Measurements from ENCODE around the gene HACD2.

HACD2 gene

DNA sequence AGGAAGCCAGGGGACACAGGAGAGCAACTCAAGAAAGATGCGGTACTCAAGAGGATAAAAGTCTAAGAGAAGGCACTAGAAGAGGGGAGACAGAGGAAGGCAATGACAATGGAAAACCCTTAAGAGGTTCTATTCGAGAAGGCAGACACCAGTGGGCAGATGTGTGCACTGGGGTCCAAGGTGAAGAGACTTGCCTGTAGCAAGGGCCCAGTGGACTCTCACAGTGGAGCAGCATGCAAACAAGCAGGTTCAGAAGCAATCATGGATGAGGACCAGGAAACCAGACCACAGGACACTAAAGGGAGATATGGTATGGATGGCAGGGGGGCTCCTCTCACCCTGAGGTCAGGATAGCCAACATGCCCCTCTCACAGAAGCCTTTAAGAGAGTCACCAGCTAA lies 138.6 kb downstream of the HACD2 start:
- Histone ChIP-seq H3K27me3 (peaks cover 52 to 68% (median 58%) of the 10 kb centered on the region in 11 experiments), H3K36me3 (no peaks in the 10 kb centered on the region), H3K4me3 (no peak overlapping the region), H3K27ac (no peak overlapping the region), H3K9me3 (replicated peaks in 1 of 11) (peaks cover 0 to 15% (median 5%) of the 10 kb centered on the region in 11 experiments; a peak in 8 of 22 replicates), H3K4me2 (no peak overlapping the region), H3K4me1 (peaks cover 0 to 18% (median 6%) of the 10 kb centered on the region in 10 experiments; a peak in 10 of 20 replicates), H3K9ac (no peak overlapping the region), H4K20me1 (peaks cover 0 to 12% (median 0%) of the 10 kb centered on the region in 11 experiments; a peak in 4 of 22 replicates)
- TF ChIP-seq Cebpa-rat (IDR thresholded peaks at IDR 0.05): no peak

DNA sequence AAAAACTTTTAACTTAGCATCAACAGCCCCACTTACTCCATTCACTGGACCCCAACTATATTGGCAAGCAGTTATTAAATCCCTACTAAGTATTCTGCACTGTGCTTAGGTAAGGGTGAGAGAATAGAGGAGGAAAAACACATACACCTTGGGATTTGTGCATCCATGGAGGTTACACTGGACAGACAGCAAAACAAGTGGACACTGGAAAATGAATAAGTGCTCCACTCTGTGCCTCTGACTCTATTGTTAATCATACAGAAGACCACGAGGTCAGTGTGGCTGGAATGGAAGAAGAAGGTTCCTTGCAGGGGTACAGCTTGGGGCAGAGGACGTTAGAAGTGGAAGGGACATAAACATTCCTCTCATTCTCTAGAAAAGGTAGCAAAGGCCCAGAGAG lies 139.2 kb downstream of the HACD2 start:
- H4K20me1 ChIP-seq: peaks cover 0 to 12% (median 0%) of the 10 kb centered on the region in 11 experiments; a peak in 4 of 22 replicates
- TF ChIP-seq Cebpa-rat (IDR thresholded peaks at IDR 0.05): no peak
- no peak overlapping the region for H3K27ac ChIP-seq
- H3K4me3 ChIP-seq: no peak overlapping the region
- H3K9ac ChIP-seq: no peak overlapping the region
- H3K27me3 ChIP-seq: peaks cover 47 to 63% (median 53%) of the 10 kb centered on the region in 11 experiments
- H3K4me2 ChIP-seq: no peak overlapping the region
- peaks cover 0 to 15% (median 5%) of the 10 kb centered on the region in 11 experiments; a peak in 8 of 22 replicates for H3K9me3 ChIP-seq (replicated peaks in 1 of 11)
- H3K4me1 ChIP-seq: peaks cover 0 to 18% (median 6%) of the 10 kb centered on the region in 10 experiments; a peak in 10 of 20 replicates
- H3K36me3 ChIP-seq: no peaks in the 10 kb centered on the region

DNA sequence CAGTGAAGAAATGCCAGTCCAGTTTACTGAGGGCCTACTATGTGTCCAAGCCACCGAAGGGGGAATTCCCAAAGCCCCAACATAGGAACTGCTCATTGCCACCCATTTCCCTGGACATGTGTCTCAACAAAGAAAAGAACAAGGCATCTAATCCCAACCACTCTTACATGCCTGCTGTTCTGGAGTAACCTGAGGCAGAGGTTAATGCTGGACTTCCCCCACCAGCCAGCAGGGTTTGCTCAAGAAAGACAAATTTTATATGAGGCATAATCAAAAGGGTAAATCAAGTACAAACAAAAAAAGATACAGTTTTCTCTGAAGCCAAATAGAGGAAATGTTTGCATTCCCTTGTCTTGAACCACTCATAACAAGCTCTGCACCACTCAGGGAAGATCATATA lies 140.1 kb downstream of the HACD2 start:
- peaks cover 0 to 12% (median 0%) of the 10 kb centered on the region in 11 experiments; a peak in 4 of 22 replicates for H4K20me1 ChIP-seq
- peaks cover 0 to 13% (median 5%) of the 10 kb centered on the region in 10 experiments; a peak in 10 of 20 replicates for H3K4me1 ChIP-seq
- no peak overlapping the region for H3K4me3 ChIP-seq
- H3K27ac ChIP-seq: no peak overlapping the region
- no peak overlapping the region for H3K9ac ChIP-seq
- peaks cover 37 to 53% (median 43%) of the 10 kb centered on the region in 11 experiments for H3K27me3 ChIP-seq
- TF ChIP-seq Cebpa-rat (IDR thresholded peaks at IDR 0.05): no peak
- no peaks in the 10 kb centered on the region for H3K36me3 ChIP-seq
- H3K4me2 ChIP-seq: no peak overlapping the region
- peaks cover 0 to 15% (median 5%) of the 10 kb centered on the region in 11 experiments; a peak in 8 of 22 replicates for H3K9me3 ChIP-seq (replicated peaks in 1 of 11)

DNA sequence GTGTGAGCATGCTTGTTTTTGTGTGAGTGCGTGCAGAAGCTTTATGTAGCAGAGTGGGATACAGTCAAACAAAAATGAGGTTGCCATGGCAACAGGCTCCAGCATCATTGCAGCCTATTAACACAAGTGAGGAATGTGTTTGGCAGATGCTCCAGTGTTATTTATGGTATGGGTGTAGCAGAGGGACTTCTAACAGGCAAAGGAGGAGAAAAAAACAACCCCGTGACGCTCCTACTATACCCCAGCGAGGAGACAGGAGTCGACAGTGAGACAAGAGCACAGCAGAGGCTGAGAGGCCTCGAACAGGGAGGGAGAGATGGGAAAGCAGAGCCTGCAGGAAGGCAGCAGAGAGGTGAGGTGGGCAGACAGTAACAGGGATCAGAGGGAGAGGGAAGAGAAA lies 140.8 kb downstream of the HACD2 start:
- Histone ChIP-seq H3K36me3 (no peaks in the 10 kb centered on the region), H3K4me1 (peaks cover 0 to 9% (median 5%) of the 10 kb centered on the region in 10 experiments; a peak in 6 of 20 replicates)

DNA sequence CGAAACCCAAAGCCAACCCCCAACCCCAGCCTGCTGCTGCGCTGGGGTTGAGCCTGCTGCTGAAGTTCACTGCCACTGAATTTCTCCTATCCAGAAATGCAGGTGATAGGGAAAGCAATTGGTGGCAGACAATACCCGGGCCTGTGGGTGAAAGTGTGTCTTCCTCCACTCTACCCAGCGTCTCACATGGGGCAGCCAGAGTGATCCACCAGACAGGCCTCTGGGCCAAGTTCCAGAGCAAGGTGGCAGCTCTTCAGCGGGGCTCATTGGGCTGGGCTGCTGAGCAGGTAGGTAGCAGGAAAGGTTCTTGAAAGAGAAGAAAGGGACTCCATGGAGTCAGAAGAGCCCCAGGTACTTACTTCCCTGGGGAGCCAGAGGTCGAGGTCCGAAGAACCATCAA lies 141.9 kb downstream of the HACD2 start:
- H3K4me1 ChIP-seq: peaks cover 0 to 8% (median 0%) of the 10 kb centered on the region in 10 experiments; a peak in 5 of 20 replicates
- H4K20me1 ChIP-seq: peaks cover 0 to 6% (median 0%) of the 10 kb centered on the region in 11 experiments; a peak in 2 of 22 replicates
- TF ChIP-seq Cebpa-rat (IDR thresholded peaks at IDR 0.05): no peak

More for the DNA sequence above, 140.8 kb downstream of the HACD2 start:
- Histone ChIP-seq H3K9ac (no peak overlapping the region), H3K9me3 (replicated peaks in 1 of 11) (peaks cover 0 to 15% (median 5%) of the 10 kb centered on the region in 11 experiments; a peak in 8 of 22 replicates), H3K27me3 (peaks cover 30 to 46% (median 36%) of the 10 kb centered on the region in 11 experiments), H3K27ac (no peak overlapping the region), H4K20me1 (peaks cover 0 to 12% (median 0%) of the 10 kb centered on the region in 11 experiments; a peak in 4 of 22 replicates), H3K4me3 (no peak overlapping the region), H3K4me2 (no peak overlapping the region)
- TF ChIP-seq Cebpa-rat (IDR thresholded peaks at IDR 0.05): no peak

DNA sequence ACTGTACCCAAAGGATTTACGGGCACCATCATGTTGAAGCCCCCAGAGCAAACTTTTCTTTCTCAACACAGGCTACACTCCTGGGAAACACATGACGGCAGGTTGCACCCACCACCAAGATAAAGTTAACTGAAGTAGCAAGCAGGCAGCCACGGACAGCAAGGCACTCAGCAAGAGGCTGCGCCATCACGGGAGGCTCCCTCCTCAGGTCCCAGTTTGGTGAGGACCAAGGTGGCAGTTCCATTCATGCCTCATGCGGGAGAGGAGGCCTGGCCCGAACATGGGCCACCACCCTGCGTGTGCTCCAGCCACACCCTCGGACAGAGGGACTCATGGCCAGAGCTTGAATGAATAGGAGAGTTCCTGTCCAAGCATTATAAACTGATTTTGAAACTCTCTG lies 142.7 kb downstream of the HACD2 start:
- Histone ChIP-seq H4K20me1 (peaks cover 0 to 4% (median 0%) of the 10 kb centered on the region in 11 experiments; a peak in 2 of 22 replicates), H3K9me3 (replicated peaks in 1 of 11) (no peaks in the 10 kb centered on the region; a peak in 1 of 22 replicates), H3K9ac (no peak overlapping the region), H3K4me3 (no peak overlapping the region), H3K27me3 (peaks cover 11 to 27% (median 17%) of the 10 kb centered on the region in 11 experiments), H3K4me1 (peaks cover 0 to 11% (median 0%) of the 10 kb centered on the region in 10 experiments; a peak in 5 of 20 replicates), H3K27ac (no peak overlapping the region), H3K4me2 (no peak overlapping the region), H3K36me3 (no peaks in the 10 kb centered on the region)
- TF ChIP-seq Cebpa-rat (IDR thresholded peaks at IDR 0.05): no peak

More for the DNA sequence above, 141.9 kb downstream of the HACD2 start:
- Histone ChIP-seq H3K9me3 (replicated peaks in 1 of 11) (peaks cover 0 to 8% (median 0%) of the 10 kb centered on the region in 11 experiments; a peak in 7 of 22 replicates), H3K9ac (no peak overlapping the region), H3K4me3 (no peak overlapping the region), H3K4me2 (no peak overlapping the region), H3K27me3 (peaks cover 19 to 35% (median 25%) of the 10 kb centered on the region in 11 experiments), H3K27ac (no peak overlapping the region), H3K36me3 (no peaks in the 10 kb centered on the region)
